SK-N-SH treated with all-trans-retinoic acid at 6 μM for 48 hours (cell line): ENCODE results near the gene TPM1.

Experiments
- ATAC-seq: fragments of 200-7000 bp; cut with Tn5 transposase; 3 replicates; pipeline ENCODE4 v1.9.1; 2020; ENCODE audit warnings: mild to moderate bottlenecking, moderate library complexity
- BACH2 ChIP-seq: fragments of 250-450 bp; sonication (Bioruptor Pico); IDR thresholded peaks from 2 replicates; pipeline ENCODE4 v1.9.0; 2021; ENCODE audit warnings: mild to moderate bottlenecking, borderline replicate concordance
- CREB5 ChIP-seq: fragments of 250-450 bp; sonication (Bioruptor Pico); IDR thresholded peaks from 2 replicates; pipeline ENCODE4 v1.5.1; 2020; ENCODE audit warnings: low read depth, mild to moderate bottlenecking, moderate library complexity
- ESRRG ChIP-seq: fragments of 250-450 bp; sonication (Bioruptor Pico); IDR thresholded peaks from 2 replicates; pipeline ENCODE4 v1.6.1; 2021; ENCODE audit warnings: mild to moderate bottlenecking
- GLIS3 ChIP-seq: fragments of 250-450 bp; sonication (Bioruptor Pico); IDR thresholded peaks from 2 replicates; pipeline ENCODE4 v1.5.0; 2020; ENCODE audit warnings: mild to moderate bottlenecking, moderate library complexity
- OSR1 ChIP-seq: fragments of 250-450 bp; sonication (Bioruptor Pico); IDR thresholded peaks from 2 replicates; pipeline ENCODE4 v1.8.0; 2022; ENCODE audit warnings: moderate library complexity, mild to moderate bottlenecking, inconsistent platforms
- POU6F1 ChIP-seq: fragments of 250-450 bp; sonication (Bioruptor Pico); IDR thresholded peaks from 2 replicates; pipeline ENCODE4 v1.8.0; 2021; ENCODE audit warnings: low read depth, mild to moderate bottlenecking, moderate library complexity, borderline replicate concordance
- PPARA ChIP-seq: fragments of 250-450 bp; sonication (Bioruptor Pico); IDR thresholded peaks from 2 replicates; pipeline ENCODE4 v1.5.0; 2020; ENCODE audit warnings: mild to moderate bottlenecking, borderline replicate concordance
- RARB ChIP-seq: fragments of 250-450 bp; sonication (Bioruptor Pico); IDR thresholded peaks from 2 replicates; pipeline ENCODE4 v1.8.0; 2021; ENCODE audit warnings: mild to moderate bottlenecking, moderate library complexity
- SNAI2 ChIP-seq: fragments of 250-450 bp; sonication (Bioruptor Pico); IDR thresholded peaks from 2 replicates; pipeline ENCODE4 v1.5.0; 2020; ENCODE audit warnings: mild to moderate bottlenecking, moderate library complexity
- TCF4 ChIP-seq: fragments of 250-450 bp; sonication (Bioruptor Pico); IDR thresholded peaks from 2 replicates; pipeline ENCODE4 v1.8.0; 2021; ENCODE audit warnings: mild to moderate bottlenecking, moderate library complexity, borderline replicate concordance
- TOX ChIP-seq: fragments of 250-450 bp; sonication (Bioruptor Pico); IDR thresholded peaks from 2 replicates; pipeline ENCODE4 v1.8.0; 2021; ENCODE audit warnings: mild to moderate bottlenecking, moderate library complexity, borderline replicate concordance
- ZC3H10 ChIP-seq: fragments of 250-450 bp; sonication (Bioruptor Pico); IDR thresholded peaks from 2 replicates; pipeline ENCODE4 v1.5.1; 2021; ENCODE audit warnings: mild to moderate bottlenecking, moderate library complexity
- ZFP3 ChIP-seq: fragments of 250-450 bp; sonication (Bioruptor Pico); IDR thresholded peaks from 2 replicates; pipeline ENCODE4 v1.5.0; 2020; ENCODE audit warnings: mild to moderate bottlenecking, moderate library complexity
- ZFP30 ChIP-seq: fragments of 450-650 bp; formaldehyde crosslinking; IDR thresholded peaks from 2 replicates; pipeline ENCODE4 v1.5.0; 2022; ENCODE audit warnings: mild to moderate bottlenecking, moderate library complexity
- ZNF70 ChIP-seq: fragments of 450-650 bp; formaldehyde crosslinking; IDR thresholded peaks from 2 replicates; pipeline ENCODE4 v1.5.0; 2020; ENCODE audit warnings: mild to moderate bottlenecking, moderate library complexity
- ZNF8 ChIP-seq: fragments of 450-650 bp; formaldehyde crosslinking; IDR thresholded peaks from 2 replicates; pipeline ENCODE4 v1.5.0; 2020; ENCODE audit warnings: mild to moderate bottlenecking, moderate library complexity
- TF ChIP-seq, protein P1 (sequence below): fragments of 250-450 bp; sonication (Bioruptor Pico); IDR thresholded peaks from 2 replicates; pipeline ENCODE4 v1.5.1; 2021; ENCODE audit warnings: mild to moderate bottlenecking, moderate library complexity
- TF ChIP-seq, protein P2 (sequence below): fragments of 250-450 bp; sonication (Bioruptor Pico); IDR thresholded peaks from 2 replicates; pipeline ENCODE4 v1.5.0; 2020; ENCODE audit warnings: mild to moderate bottlenecking, moderate library complexity
- TF ChIP-seq, protein P3 (sequence below): fragments of 250-450 bp; sonication (Bioruptor Pico); IDR thresholded peaks from 2 replicates; pipeline ENCODE4 v1.8.0; 2020; ENCODE audit warnings: mild to moderate bottlenecking, moderate library complexity, borderline replicate concordance

Gene TPM1

GRCh38 chr15:63110428-63111026 lies 68.0 kb downstream of the TPM1 start:
- no peak for ATAC-seq
- no peak for TF ChIP-seq ZC3H10
- TF ChIP-seq CREB5 = no peak
- no peak for TF ChIP-seq TCF4
- TF ChIP-seq, protein P1, sequence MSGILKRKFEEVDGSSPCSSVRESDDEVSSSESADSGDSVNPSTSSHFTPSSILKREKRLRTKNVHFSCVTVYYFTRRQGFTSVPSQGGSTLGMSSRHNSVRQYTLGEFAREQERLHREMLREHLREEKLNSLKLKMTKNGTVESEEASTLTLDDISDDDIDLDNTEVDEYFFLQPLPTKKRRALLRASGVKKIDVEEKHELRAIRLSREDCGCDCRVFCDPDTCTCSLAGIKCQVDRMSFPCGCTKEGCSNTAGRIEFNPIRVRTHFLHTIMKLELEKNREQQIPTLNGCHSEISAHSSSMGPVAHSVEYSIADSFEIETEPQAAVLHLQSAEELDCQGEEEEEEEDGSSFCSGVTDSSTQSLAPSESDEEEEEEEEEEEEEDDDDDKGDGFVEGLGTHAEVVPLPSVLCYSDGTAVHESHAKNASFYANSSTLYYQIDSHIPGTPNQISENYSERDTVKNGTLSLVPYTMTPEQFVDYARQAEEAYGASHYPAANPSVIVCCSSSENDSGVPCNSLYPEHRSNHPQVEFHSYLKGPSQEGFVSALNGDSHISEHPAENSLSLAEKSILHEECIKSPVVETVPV = no peak
- TF ChIP-seq RARB (CRISPR knock-in tag) = no peak
- TF ChIP-seq TOX (CRISPR knock-in tag) = no peak
- TF ChIP-seq, protein P2, sequence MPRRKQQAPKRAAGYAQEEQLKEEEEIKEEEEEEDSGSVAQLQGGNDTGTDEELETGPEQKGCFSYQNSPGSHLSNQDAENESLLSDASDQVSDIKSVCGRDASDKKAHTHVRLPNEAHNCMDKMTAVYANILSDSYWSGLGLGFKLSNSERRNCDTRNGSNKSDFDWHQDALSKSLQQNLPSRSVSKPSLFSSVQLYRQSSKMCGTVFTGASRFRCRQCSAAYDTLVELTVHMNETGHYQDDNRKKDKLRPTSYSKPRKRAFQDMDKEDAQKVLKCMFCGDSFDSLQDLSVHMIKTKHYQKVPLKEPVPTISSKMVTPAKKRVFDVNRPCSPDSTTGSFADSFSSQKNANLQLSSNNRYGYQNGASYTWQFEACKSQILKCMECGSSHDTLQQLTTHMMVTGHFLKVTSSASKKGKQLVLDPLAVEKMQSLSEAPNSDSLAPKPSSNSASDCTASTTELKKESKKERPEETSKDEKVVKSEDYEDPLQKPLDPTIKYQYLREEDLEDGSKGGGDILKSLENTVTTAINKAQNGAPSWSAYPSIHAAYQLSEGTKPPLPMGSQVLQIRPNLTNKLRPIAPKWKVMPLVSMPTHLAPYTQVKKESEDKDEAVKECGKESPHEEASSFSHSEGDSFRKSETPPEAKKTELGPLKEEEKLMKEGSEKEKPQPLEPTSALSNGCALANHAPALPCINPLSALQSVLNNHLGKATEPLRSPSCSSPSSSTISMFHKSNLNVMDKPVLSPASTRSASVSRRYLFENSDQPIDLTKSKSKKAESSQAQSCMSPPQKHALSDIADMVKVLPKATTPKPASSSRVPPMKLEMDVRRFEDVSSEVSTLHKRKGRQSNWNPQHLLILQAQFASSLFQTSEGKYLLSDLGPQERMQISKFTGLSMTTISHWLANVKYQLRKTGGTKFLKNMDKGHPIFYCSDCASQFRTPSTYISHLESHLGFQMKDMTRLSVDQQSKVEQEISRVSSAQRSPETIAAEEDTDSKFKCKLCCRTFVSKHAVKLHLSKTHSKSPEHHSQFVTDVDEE (CRISPR knock-in tag) = no peak
- no peak for TF ChIP-seq POU6F1 (CRISPR knock-in tag)
- TF ChIP-seq PPARA (CRISPR knock-in tag) = no peak
- no peak for TF ChIP-seq OSR1 (CRISPR knock-in tag)
- TF ChIP-seq ZFP30 (CRISPR knock-in tag) = no peak
- no peak for TF ChIP-seq ZFP3
- TF ChIP-seq ZNF8 (CRISPR knock-in tag) = no peak
- TF ChIP-seq ZNF70 (CRISPR knock-in tag) = no peak

- no peak for TF ChIP-seq CREB5
- TF ChIP-seq TCF4 = no peak
- no peak for TF ChIP-seq GLIS3 (CRISPR knock-in tag)
- TF ChIP-seq OSR1 (CRISPR knock-in tag) = no peak
- TF ChIP-seq, protein P1 = no peak
- ATAC-seq = no peak
These were observed 68.9 kb downstream of the TPM1 start for GRCh38 chr15:63111481-63111880.

DNA sequence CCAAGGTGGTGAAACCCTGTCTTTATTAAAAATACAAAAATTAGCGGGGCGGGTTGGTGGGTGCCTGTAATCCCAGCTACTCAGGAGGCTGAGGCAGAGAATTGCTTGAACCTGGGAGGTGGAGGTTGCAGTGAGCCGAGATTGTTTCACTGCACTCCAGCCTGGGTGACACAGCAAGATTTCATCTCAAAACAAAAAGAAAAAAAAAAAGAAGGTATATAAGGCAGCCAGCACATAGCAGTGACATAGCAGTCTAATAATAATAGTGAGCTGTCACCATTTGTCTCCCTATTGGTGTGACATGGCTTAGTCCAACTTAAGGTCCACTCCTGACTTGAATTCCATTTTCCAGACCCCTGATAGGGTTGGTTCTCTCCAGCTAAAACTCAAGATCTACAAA lies 70.3 kb downstream of the TPM1 start:
- TF ChIP-seq, protein P1 = no peak
- TF ChIP-seq, protein P3, sequence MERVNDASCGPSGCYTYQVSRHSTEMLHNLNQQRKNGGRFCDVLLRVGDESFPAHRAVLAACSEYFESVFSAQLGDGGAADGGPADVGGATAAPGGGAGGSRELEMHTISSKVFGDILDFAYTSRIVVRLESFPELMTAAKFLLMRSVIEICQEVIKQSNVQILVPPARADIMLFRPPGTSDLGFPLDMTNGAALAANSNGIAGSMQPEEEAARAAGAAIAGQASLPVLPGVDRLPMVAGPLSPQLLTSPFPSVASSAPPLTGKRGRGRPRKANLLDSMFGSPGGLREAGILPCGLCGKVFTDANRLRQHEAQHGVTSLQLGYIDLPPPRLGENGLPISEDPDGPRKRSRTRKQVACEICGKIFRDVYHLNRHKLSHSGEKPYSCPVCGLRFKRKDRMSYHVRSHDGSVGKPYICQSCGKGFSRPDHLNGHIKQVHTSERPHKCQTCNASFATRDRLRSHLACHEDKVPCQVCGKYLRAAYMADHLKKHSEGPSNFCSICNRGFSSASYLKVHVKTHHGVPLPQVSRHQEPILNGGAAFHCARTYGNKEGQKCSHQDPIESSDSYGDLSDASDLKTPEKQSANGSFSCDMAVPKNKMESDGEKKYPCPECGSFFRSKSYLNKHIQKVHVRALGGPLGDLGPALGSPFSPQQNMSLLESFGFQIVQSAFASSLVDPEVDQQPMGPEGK (CRISPR knock-in tag) = no peak
- no peak for TF ChIP-seq RARB (CRISPR knock-in tag)
- no peak for TF ChIP-seq BACH2 (CRISPR knock-in tag)
- no peak for TF ChIP-seq ESRRG
- TF ChIP-seq TCF4 = no peak
- TF ChIP-seq ZC3H10 = no peak
- TF ChIP-seq ZNF8 (CRISPR knock-in tag) = no peak
- TF ChIP-seq SNAI2 (CRISPR knock-in tag) = no peak
- no peak for TF ChIP-seq GLIS3 (CRISPR knock-in tag)
- no peak for TF ChIP-seq POU6F1 (CRISPR knock-in tag)
- TF ChIP-seq PPARA (CRISPR knock-in tag) = no peak
- no peak for ATAC-seq
